A549 (cell line): ENCODE data around the gene FBP1. TPM values are rescaled to one million over a fixed set of nuclear protein-coding genes. Genes with fewer than 3 reads are reported as not detected.

Source experiments
- ATAC-seq, 2 experiments: fragments of 200-7000 bp in 1 of 2; fragments of >200 bp in 1 of 2; cut with Nextera tagmentation in 1 of 2; cut with Tn5 transposase in 1 of 2; 3 replicates each; pipeline versions ENCODE4 v1.8.0 to v1.9.1; 2018 to 2020; ENCODE audit warnings: mild to moderate bottlenecking in 1 of 2, moderate library complexity in 1 of 2
- CTCF ChIA-PET: fragments of 300-600 bp; sonication (Branson Sonifier 250); formaldehyde crosslinking; extraction: SDS; loops from one replicate; lab custom pipeline; 2021; ENCODE audit warnings: antibody characterized with exemption, inconsistent platforms; lab: Yijun Ruan, JAX
- POLR2A ChIA-PET: fragments of 350-600 bp; formaldehyde crosslinking; extraction: SDS; loops from one replicate; lab custom pipeline; 2021; ENCODE audit warnings: antibody characterized with exemption, inconsistent platforms; lab: Yijun Ruan, JAX
- DNase-seq, 2 experiments: peaks; one replicate each; pipeline versions ENCODE4 v3.0.0 to v3.0.0-alpha.2; 2011 to 2016; ENCODE audit warnings: low read depth in 1 of 2, low spot score in 1 of 2
- FAIRE-seq: peaks from 2 replicates; lab custom pipeline; 2011; peaks lifted over from hg19 to GRCh38; lab: Jason Lieb, UNC
- H3K27ac ChIP-seq, 2 experiments: fragments of >200 bp; sonication (Bioruptor Twin); formaldehyde crosslinking; 3 replicates each; pipeline ENCODE4 v1.5.1; 2016 to 2017
- H3K4me1 ChIP-seq: fragments of >200 bp; sonication (Bioruptor Twin); formaldehyde crosslinking; 3 replicates; pipeline ENCODE4 v1.6.1; 2016
- H3K4me2 ChIP-seq: fragments of >200 bp; sonication (Bioruptor Twin); formaldehyde crosslinking; 3 replicates; pipeline ENCODE4 v1.6.1; 2016
- H3K4me3 ChIP-seq: fragments of >200 bp; sonication (Bioruptor Twin); formaldehyde crosslinking; 3 replicates; pipeline ENCODE4 v1.5.1; 2016
- H3K9me3 ChIP-seq: fragments of >200 bp; sonication (Bioruptor Twin); formaldehyde crosslinking; 3 replicates; pipeline ENCODE4 v1.6.1; 2016
- CHD2 ChIP-seq: fragments of 150-350 bp; IDR thresholded peaks from 2 replicates; pipeline ENCODE4 v1.6.1; 2014; ENCODE audit warnings: low read length; ENCODE audit not compliant: partially characterized antibody
- CHD4 ChIP-seq: fragments of 200-600 bp; sonication (generic); IDR thresholded peaks from 2 replicates; pipeline ENCODE4 v1.6.1; 2016; ENCODE audit warnings: antibody characterized with exemption, mild to moderate bottlenecking, borderline replicate concordance
- ESRRA ChIP-seq: fragments of 150-350 bp; IDR thresholded peaks from 2 replicates; pipeline ENCODE4 v1.6.1; 2014; ENCODE audit warnings: mild to moderate bottlenecking, low read length, borderline replicate concordance
- FOSB ChIP-seq: fragments of 250-450 bp; sonication (Bioruptor Pico); IDR thresholded peaks from 2 replicates; pipeline ENCODE4 v1.5.0; 2020; ENCODE audit warnings: mild to moderate bottlenecking, moderate library complexity
- GATA3 ChIP-seq: IDR thresholded peaks from 2 replicates; pipeline ENCODE4 v1.6.1; 2012; ENCODE audit warnings: borderline replicate concordance
- HES2 ChIP-seq: fragments of >200 bp; sonication (Bioruptor Twin); formaldehyde crosslinking; IDR thresholded peaks from 2 replicates; pipeline ENCODE4 v1.6.1; 2016
- HOXB5 ChIP-seq: fragments of 250-450 bp; sonication (Bioruptor Pico); IDR thresholded peaks from 2 replicates; pipeline ENCODE4 v1.5.0; 2020; ENCODE audit warnings: mild to moderate bottlenecking, moderate library complexity
- JUN ChIP-seq, 2 experiments: fragments of >200 bp; sonication (Bioruptor Twin); formaldehyde crosslinking; IDR thresholded peaks; 2 replicates in 1 of 2; 3 replicates in 1 of 2; pipeline ENCODE4 v1.6.1; 2016 to 2017
- MAX ChIP-seq: IDR thresholded peaks from 2 replicates; pipeline ENCODE4 v1.6.1; 2012
- MAZ ChIP-seq: fragments of 150-350 bp; IDR thresholded peaks from 2 replicates; pipeline ENCODE4 v1.6.1; 2014; ENCODE audit warnings: antibody characterized with exemption, low read depth, low read length, borderline replicate concordance
- NFE2L2 ChIP-seq: fragments of 150-350 bp; conservative IDR thresholded peaks from 2 replicates; pipeline ENCODE4 v1.6.1; 2014; ENCODE audit warnings: low read length
- NPAS2 ChIP-seq: fragments of 250-450 bp; sonication (Bioruptor Pico); IDR thresholded peaks from 2 replicates; pipeline ENCODE4 v1.8.0; 2022; ENCODE audit warnings: mild to moderate bottlenecking, moderate library complexity, borderline replicate concordance
- NR3C1 ChIP-seq: fragments of >200 bp; sonication (Bioruptor Twin); formaldehyde crosslinking; IDR thresholded peaks from 3 replicates; pipeline ENCODE4 v1.6.1; 2017
- PHF8 ChIP-seq: fragments of 200-600 bp; sonication (generic); IDR thresholded peaks from 2 replicates; pipeline ENCODE4 v1.6.1; 2016; ENCODE audit warnings: low read depth, mild to moderate bottlenecking, antibody characterized with exemption, moderate library complexity, borderline replicate concordance
- RAD21 ChIP-seq, 2 experiments: fragments of >200 bp in 1 of 2; sonication (Bioruptor Twin) in 1 of 2; formaldehyde crosslinking in 1 of 2; IDR thresholded peaks in 1 of 2; conservative IDR thresholded peaks in 1 of 2; 2 replicates in 1 of 2; 3 replicates in 1 of 2; pipeline ENCODE4 v1.6.1; 2012 to 2018; ENCODE audit warnings: inconsistent platforms in 1 of 2
- TP53 ChIP-seq: fragments of 250-450 bp; sonication (Bioruptor Pico); IDR thresholded peaks from 2 replicates; pipeline ENCODE4 v1.5.0; 2021; ENCODE audit warnings: mild to moderate bottlenecking, moderate library complexity
- ZFP36 ChIP-seq: fragments of 450-650 bp; IDR thresholded peaks from 2 replicates; pipeline ENCODE4 v1.6.1; 2014; ENCODE audit warnings: borderline replicate concordance; ENCODE audit not compliant: partially characterized antibody
- ZNF302 ChIP-seq: fragments of 250-450 bp; sonication (Bioruptor Pico); IDR thresholded peaks from 2 replicates; pipeline ENCODE4 v1.9.0; 2021; ENCODE audit warnings: inconsistent platforms, mild to moderate bottlenecking, moderate library complexity
- WGBS: methylation state at CpG from one replicate; pipeline ENCODE4 v1.1.6; 2017; ENCODE audit errors: missing lambda C conversion rate; 5-methylcytosine and 5-hydroxymethylcytosine counted together
- polyA plus RNA-seq, 4 experiments: library from polyadenylated mRNA; depleted of rRNA in 3 of 4; stranded (reverse); fragments of >200 nt; fragmentation: RNase III in 1 of 4; extraction: RNeasy Plus Mini Kit Qiagen cat#74134 plus additional on column Dnase treatment in 1 of 4; gene quantifications; 2 replicates in 3 of 4; 3 replicates in 1 of 4; pipeline ENCODE4 v1.2.3, GENCODE V29; 2011 to 2017
- TF ChIP-seq, protein P1 (sequence below): IDR thresholded peaks from 2 replicates; pipeline ENCODE4 v1.6.1; 2012
- TF ChIP-seq, protein P2 (sequence below): fragments of 250-450 bp; sonication (Bioruptor Pico); IDR thresholded peaks from 2 replicates; pipeline ENCODE4 v1.5.0; 2020; ENCODE audit warnings: low read depth, mild to moderate bottlenecking, moderate library complexity

FBP1 gene
- polyA plus RNA-seq, 2 of the 4 experiments (the other 2 are of a cell fraction): not detected

- H3K4me2 ChIP-seq: no peak overlapping the region; the same call in 2 of the 3 replicates
- H3K9me3 ChIP-seq: no peaks in the 10 kb centered on the region
- H3K4me3 ChIP-seq: no peak overlapping the region
- FAIRE-seq: no peak
- DNase-seq: no peak
- no peak for TF ChIP-seq CHD4
- no peak for TF ChIP-seq NR3C1
- TF ChIP-seq JUN (IDR thresholded peaks at IDR 0.05): no peak
- no peak for ATAC-seq
- CTCF ChIA-PET: interaction anchor here (0.6 to 3.6 kb wide), 5 partner anchors 9 to 493 kb away, joined by 3 to 29 read pairs (median 4); partner anchors contain the start of gene PCAT7
- H3K27ac ChIP-seq: no peak overlapping the region
- H3K4me1 ChIP-seq: no peaks in the 10 kb centered on the region
- WGBS: 64% methylated on average over 6 of the region's 6 CpGs
- POLR2A ChIA-PET: no interaction called here
Observed at GRCh38 chr9:94602666-94603065, 36.7 kb downstream of the FBP1 start.

- Histone ChIP-seq H3K27ac (no peak overlapping the region), H3K4me2 (no peak overlapping the region), H3K4me1 (no peaks in the 10 kb centered on the region), H3K4me3 (no peak overlapping the region), H3K9me3 (no peaks in the 10 kb centered on the region)
- ATAC-seq (no peak), DNase-seq (no peak), FAIRE-seq (no peak)
- 43% methylated on average over 9 of the region's 10 CpGs for WGBS
- CTCF ChIA-PET: interaction anchor here (0.6 to 3.6 kb wide), 4 partner anchors 13 to 664 kb away, joined by 3 to 29 read pairs (median 3); partner anchors contain the start of gene PCAT7
- no peak for TF ChIP-seq GATA3
- TF ChIP-seq ZNF302 (CRISPR knock-in tag): no peak
- TF ChIP-seq, protein P1, sequence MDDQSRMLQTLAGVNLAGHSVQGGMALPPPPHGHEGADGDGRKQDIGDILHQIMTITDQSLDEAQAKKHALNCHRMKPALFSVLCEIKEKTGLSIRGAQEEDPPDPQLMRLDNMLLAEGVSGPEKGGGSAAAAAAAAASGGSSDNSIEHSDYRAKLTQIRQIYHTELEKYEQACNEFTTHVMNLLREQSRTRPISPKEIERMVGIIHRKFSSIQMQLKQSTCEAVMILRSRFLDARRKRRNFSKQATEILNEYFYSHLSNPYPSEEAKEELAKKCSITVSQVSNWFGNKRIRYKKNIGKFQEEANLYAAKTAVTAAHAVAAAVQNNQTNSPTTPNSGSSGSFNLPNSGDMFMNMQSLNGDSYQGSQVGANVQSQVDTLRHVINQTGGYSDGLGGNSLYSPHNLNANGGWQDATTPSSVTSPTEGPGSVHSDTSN: no peak
- no peak for TF ChIP-seq RAD21 (conservative IDR thresholded peaks at IDR 0.05 in 1 of 2, IDR thresholded peaks at IDR 0.05 in 1 of 2)
- no peak for TF ChIP-seq HES2
- no peak for TF ChIP-seq MAZ
- TF ChIP-seq CHD2: no peak
- TF ChIP-seq HOXB5 (CRISPR knock-in tag): no peak
- TF ChIP-seq FOSB (CRISPR knock-in tag): no peak
- no peak for TF ChIP-seq ZFP36
- no peak for TF ChIP-seq PHF8
- TF ChIP-seq JUN (IDR thresholded peaks at IDR 0.05): no peak
- TF ChIP-seq MAX: no peak
- POLR2A ChIA-PET: no interaction called here
Observed at GRCh38 chr9:94600715-94601114, 38.6 kb downstream of the FBP1 start.

GRCh38 chr9:94600258-94600657, 39.1 kb downstream of the FBP1 start:
- no peak overlapping the region for H3K4me3 ChIP-seq
- CTCF ChIA-PET: interaction anchor here (0.6 to 3.6 kb wide), 6 partner anchors 9 to 665 kb away, joined by 3 to 29 read pairs (median 3); partner anchors contain the start of gene PCAT7
- no peak overlapping the region for H3K4me2 ChIP-seq
- no peak for DNase-seq
- H3K27ac ChIP-seq: no peak overlapping the region
- H3K9me3 ChIP-seq: no peaks in the 10 kb centered on the region
- H3K4me1 ChIP-seq: no peaks in the 10 kb centered on the region
- ATAC-seq: no peak
- no peak for TF ChIP-seq CHD4
- TF ChIP-seq GATA3: no peak
- TF ChIP-seq NR3C1: no peak
- no peak for TF ChIP-seq ESRRA
- TF ChIP-seq TP53 (CRISPR knock-in tag): no peak
- no peak for TF ChIP-seq NFE2L2
- TF ChIP-seq NPAS2 (CRISPR knock-in tag): no peak
- TF ChIP-seq, protein P2, sequence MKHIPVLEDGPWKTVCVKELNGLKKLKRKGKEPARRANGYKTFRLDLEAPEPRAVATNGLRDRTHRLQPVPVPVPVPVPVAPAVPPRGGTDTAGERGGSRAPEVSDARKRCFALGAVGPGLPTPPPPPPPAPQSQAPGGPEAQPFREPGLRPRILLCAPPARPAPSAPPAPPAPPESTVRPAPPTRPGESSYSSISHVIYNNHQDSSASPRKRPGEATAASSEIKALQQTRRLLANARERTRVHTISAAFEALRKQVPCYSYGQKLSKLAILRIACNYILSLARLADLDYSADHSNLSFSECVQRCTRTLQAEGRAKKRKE (CRISPR knock-in tag): no peak
- TF ChIP-seq, all 56 proteins: peak for 0
- no peak for FAIRE-seq
- 67% methylated on average over 8 of the region's 8 CpGs for WGBS
- POLR2A ChIA-PET: no interaction called here
